ENCODE data around the gene SLC22A14. TPM values are rescaled to one million over a fixed set of nuclear protein-coding genes. Genes with fewer than 3 reads are reported as not detected.

SLC22A14 gene
- total RNA-seq, 1 experiment from 2014 or later: 0.22 TPM

DNA sequence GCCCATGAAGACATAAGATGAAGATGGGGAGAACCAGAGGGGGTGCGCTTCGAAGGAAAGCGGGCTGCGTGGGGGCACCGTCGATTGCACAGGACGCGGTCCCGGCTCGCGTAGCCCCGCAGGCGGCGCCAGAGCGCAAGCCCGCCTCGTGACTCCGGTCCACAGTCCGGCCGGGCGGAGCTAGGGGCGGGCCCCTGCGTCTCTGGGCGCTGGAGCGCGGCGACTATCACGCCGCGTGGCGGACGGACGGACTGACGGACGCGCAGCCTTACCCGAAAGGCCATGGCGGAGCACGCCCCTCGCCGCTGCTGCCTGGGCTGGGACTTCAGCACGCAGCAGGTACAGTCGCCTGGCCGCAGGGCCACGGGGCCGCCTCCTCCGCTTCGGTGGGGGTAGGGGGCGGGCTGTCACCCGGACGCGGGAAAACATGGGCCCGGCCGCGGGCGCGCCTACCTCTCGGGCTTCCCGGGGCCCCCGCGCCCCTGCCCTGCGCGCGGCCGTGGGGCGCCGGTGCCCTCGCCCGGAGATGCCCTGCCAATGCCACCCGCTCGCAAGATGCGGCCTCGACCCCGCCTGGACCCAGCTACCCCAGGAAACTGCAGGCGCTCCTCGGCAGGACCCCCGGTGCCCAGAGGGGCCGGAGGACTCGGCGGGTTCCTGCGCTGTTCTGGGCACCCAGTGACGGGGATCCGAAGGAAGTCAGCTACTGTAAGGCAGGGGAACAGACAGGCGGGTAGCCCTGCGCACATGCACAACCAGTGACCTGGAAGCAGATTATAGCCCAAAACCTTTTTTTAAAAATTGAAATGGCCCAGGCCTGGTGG is 64.7 kb downstream of the SLC22A14 start, which contains the start of gene XYLB (continued):
- TF ChIP-seq EZH2 (IDR thresholded peaks at IDR 0.05) (no peak), CBX3 (IDR thresholded peaks at IDR 0.05; ENCODE audit: low read depth) (peak; percentile 88), ZNF274 (IDR thresholded peaks at IDR 0.05; ENCODE audit: low read depth, low read length) (no peak), ZFX (IDR thresholded peaks at IDR 0.05) (peak; percentile 83)

DNA sequence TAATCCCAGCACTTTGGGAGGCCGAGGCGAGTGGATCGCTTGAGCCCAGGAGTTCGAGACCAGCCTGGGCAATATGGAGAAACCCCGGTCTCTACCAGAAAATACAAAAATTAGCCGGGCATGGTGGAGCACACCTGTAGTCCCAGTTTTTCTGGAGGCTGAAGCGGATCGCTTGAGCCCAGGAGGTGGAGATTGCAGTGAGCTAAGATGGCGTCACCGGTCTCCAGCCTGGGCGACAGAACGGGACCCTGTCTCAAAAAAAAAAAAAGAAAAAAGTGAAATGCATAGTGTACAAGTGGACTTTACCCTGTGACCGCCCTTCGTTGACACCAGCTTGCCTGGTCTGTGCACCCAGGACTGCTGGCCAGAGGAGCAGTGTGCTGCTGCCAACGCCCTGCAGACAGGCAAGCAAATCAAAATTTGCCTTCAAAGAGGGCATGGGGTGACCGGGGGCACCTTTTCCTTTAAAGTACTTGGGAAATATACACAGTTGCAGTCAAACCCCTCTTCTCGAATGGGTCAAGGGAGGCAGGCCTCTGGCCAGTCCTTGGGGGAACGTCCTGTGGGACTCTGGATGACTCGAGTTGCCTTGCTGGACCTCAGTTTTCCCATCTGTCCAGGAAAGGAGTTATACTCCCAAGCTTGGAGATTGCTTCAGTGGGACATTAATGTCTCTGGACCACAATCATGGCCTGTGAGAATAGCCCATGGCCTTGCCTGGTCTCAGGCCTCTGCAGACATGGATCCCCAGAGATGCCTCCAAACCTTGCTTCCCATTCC is 65.5 kb downstream of the SLC22A14 start:
- peak overlapping the region; percentile 64 for H3K27ac ChIP-seq (ENCODE audit: low read depth, low read length)
- intact Hi-C loops (cut with micrococcal nuclease): loop anchor here (2.0 to 10.0 kb wide), 4 partner anchors 133 to 373 kb away; no protein-coding TSS in a partner anchor
- no peaks in the 10 kb centered on the region for H4K20me1 ChIP-seq (ENCODE audit: insufficient read depth)
- RAD21 ChIA-PET (ENCODE audit: low non-redundant PET in 1 of 2, low total read pairs in 2 of 2, uncharacterized antibody in 2 of 2, unreplicated experiment in 2 of 2): no interaction called here
- CTCF ChIA-PET: interaction anchor here (1.1 to 1.5 kb wide), 4 partner anchors 148 to 214 kb away, joined by 3 to 4 read pairs (median 3); partner anchors contain the start of gene EXOG
- H3K4me1 ChIP-seq (ENCODE audit: control insufficient read depth in 1 of 2, insufficient read depth in 2 of 2, low read length in 2 of 2): peaks cover 0 to 37% of the 10 kb centered on the region in 2 experiments; a peak in 2 of 4 replicates
- peak overlapping the region; percentile 95 for H3K4me2 ChIP-seq (ENCODE audit: low read length)
- H3K4me3 ChIP-seq (replicated peaks in 1 of 2; ENCODE audit: low read depth in 1 of 2, low read length in 2 of 2): peak overlapping the region; percentile 77 to 87
- H3K9ac ChIP-seq (ENCODE audit: low read length): peak overlapping the region; percentile 91
- H3K36me3 ChIP-seq (ENCODE audit: control insufficient read depth in 1 of 2, insufficient read depth in 2 of 2, low read length in 2 of 2): peaks cover 0 to 13% of the 10 kb centered on the region in 2 experiments; a peak in 2 of 4 replicates
- no TSS peak for BruUV-seq (replicated peaks)
- ATAC-seq (peak; percentile 0; the same call in 1 of the 2 replicates), DNase-seq (ENCODE audit: low read depth, low spot score) (no peak)
- no peak for TF ChIP-seq SP1 (IDR thresholded peaks at IDR 0.05; ENCODE audit: low read depth)
- TF ChIP-seq, protein P1, sequence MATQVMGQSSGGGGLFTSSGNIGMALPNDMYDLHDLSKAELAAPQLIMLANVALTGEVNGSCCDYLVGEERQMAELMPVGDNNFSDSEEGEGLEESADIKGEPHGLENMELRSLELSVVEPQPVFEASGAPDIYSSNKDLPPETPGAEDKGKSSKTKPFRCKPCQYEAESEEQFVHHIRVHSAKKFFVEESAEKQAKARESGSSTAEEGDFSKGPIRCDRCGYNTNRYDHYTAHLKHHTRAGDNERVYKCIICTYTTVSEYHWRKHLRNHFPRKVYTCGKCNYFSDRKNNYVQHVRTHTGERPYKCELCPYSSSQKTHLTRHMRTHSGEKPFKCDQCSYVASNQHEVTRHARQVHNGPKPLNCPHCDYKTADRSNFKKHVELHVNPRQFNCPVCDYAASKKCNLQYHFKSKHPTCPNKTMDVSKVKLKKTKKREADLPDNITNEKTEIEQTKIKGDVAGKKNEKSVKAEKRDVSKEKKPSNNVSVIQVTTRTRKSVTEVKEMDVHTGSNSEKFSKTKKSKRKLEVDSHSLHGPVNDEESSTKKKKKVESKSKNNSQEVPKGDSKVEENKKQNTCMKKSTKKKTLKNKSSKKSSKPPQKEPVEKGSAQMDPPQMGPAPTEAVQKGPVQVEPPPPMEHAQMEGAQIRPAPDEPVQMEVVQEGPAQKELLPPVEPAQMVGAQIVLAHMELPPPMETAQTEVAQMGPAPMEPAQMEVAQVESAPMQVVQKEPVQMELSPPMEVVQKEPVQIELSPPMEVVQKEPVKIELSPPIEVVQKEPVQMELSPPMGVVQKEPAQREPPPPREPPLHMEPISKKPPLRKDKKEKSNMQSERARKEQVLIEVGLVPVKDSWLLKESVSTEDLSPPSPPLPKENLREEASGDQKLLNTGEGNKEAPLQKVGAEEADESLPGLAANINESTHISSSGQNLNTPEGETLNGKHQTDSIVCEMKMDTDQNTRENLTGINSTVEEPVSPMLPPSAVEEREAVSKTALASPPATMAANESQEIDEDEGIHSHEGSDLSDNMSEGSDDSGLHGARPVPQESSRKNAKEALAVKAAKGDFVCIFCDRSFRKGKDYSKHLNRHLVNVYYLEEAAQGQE (IDR thresholded peaks at IDR 0.05; ENCODE audit: low read depth): no peak
- TF ChIP-seq CBX3 (IDR thresholded peaks at IDR 0.05; ENCODE audit: low read depth): no peak
- TF ChIP-seq CEBPB (IDR thresholded peaks at IDR 0.05; ENCODE audit: low read depth): no peak
- TF ChIP-seq ZFX (IDR thresholded peaks at IDR 0.05): no peak
- no peak for TF ChIP-seq RAD21 (IDR thresholded peaks at IDR 0.05; ENCODE audit: low read depth)
- TF ChIP-seq, protein P2, sequence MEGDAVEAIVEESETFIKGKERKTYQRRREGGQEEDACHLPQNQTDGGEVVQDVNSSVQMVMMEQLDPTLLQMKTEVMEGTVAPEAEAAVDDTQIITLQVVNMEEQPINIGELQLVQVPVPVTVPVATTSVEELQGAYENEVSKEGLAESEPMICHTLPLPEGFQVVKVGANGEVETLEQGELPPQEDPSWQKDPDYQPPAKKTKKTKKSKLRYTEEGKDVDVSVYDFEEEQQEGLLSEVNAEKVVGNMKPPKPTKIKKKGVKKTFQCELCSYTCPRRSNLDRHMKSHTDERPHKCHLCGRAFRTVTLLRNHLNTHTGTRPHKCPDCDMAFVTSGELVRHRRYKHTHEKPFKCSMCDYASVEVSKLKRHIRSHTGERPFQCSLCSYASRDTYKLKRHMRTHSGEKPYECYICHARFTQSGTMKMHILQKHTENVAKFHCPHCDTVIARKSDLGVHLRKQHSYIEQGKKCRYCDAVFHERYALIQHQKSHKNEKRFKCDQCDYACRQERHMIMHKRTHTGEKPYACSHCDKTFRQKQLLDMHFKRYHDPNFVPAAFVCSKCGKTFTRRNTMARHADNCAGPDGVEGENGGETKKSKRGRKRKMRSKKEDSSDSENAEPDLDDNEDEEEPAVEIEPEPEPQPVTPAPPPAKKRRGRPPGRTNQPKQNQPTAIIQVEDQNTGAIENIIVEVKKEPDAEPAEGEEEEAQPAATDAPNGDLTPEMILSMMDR (IDR thresholded peaks at IDR 0.05 in 2 of 3, conservative IDR thresholded peaks at IDR 0.05 in 1 of 3; ENCODE audit: borderline replicate concordance in 1 of 3, insufficient read depth in 1 of 3, low read depth in 2 of 3, low read length in 2 of 3): no peak
- TF ChIP-seq SRF (IDR thresholded peaks at IDR 0.05; ENCODE audit: low read depth): no peak
- peak overlapping the region; percentile 45 for H2AFZ ChIP-seq (ENCODE audit: low read depth, low read length, poor library complexity, severe bottlenecking)
- peaks cover 55% of the 10 kb centered on the region for H3K79me2 ChIP-seq (ENCODE audit: insufficient read depth, low read length)
- H3K9me3 ChIP-seq (ENCODE audit: control insufficient read depth in 1 of 2, insufficient read depth in 1 of 2, low read depth in 1 of 2, low read length in 2 of 2): no peaks in the 10 kb centered on the region
- no peaks in the 10 kb centered on the region for H3K9me2 ChIP-seq (ENCODE audit: insufficient read depth)
- POLR2A ChIA-PET: interaction anchor here (1.6 kb wide), 1 partner anchor 106 kb away, joined by 4 read pairs; the partner anchor contains the start of gene ACVR2B
- H3K27me3 ChIP-seq (ENCODE audit: insufficient read depth, low read length): no peaks in the 10 kb centered on the region
